Esophagus muscularis mucosa (tissue), 4 donors: ENCODE measurements around the gene PPP2R1A. TPM values are rescaled to one million over a fixed set of nuclear protein-coding genes. Genes with fewer than 3 reads are reported as not detected.

Source experiments
- DNase-seq: peaks from one replicate; pipeline ENCODE4 v3.0.0-alpha.2; 2017; ENCODE audit errors: extremely low spot score
- H3K27ac ChIP-seq, 4 donors: fragments of 200-600 bp; sonication (generic); replicated peaks in 1 of 4; 1 replicate in 3 of 4; 2 replicates in 1 of 4; pipeline ENCODE4 v1.5.1; 2016 to 2019; ENCODE audit warnings: mild to moderate bottlenecking in 1 of 4
- H3K27me3 ChIP-seq, 4 donors: fragments of 200-600 bp; sonication (generic); one replicate each; pipeline versions ENCODE4 v1.5.1 to v1.6.0; 2016 to 2019
- H3K36me3 ChIP-seq, 4 donors: fragments of 200-600 bp; sonication (generic); one replicate each; pipeline ENCODE4 v1.5.1; 2016 to 2019
- H3K4me1 ChIP-seq, 4 donors: fragments of 200-600 bp; sonication (generic); one replicate each; pipeline ENCODE4 v1.5.1; 2016 to 2019
- H3K4me3 ChIP-seq, 4 donors: fragments of 200-600 bp; sonication (generic); 1 replicate in 2 of 4; 2 replicates in 2 of 4; pipeline ENCODE4 v1.5.1; 2016 to 2019; ENCODE audit warnings: mild to moderate bottlenecking in 4 of 4, moderate library complexity in 1 of 4
- H3K9me3 ChIP-seq, 4 donors: fragments of 200-600 bp; sonication (generic); 1 replicate in 3 of 4; 2 replicates in 1 of 4; pipeline ENCODE4 v1.5.1; 2016 to 2019
- CTCF ChIP-seq, 3 experiments: fragments of 200-600 bp in 2 of 3; fragments of 450-650 bp in 1 of 3; sonication (generic) in 2 of 3; IDR thresholded peaks; one replicate each; pipeline ENCODE4 v1.5.1; 2017 to 2019; ENCODE audit warnings: antibody characterized with exemption in 3 of 3, mild to moderate bottlenecking in 2 of 3, moderate library complexity in 1 of 3
- EP300 ChIP-seq: sonication (generic); formaldehyde crosslinking; IDR thresholded peaks from one replicate; pipeline ENCODE4 v1.6.1; 2017; ENCODE audit warnings: antibody characterized with exemption
- POLR2A ChIP-seq: fragments of 450-650 bp; IDR thresholded peaks from one replicate; pipeline ENCODE4 v1.6.1; 2017; ENCODE audit warnings: antibody characterized with exemption, moderate library complexity, mild to moderate bottlenecking, low read depth
- POLR2AphosphoS5 ChIP-seq, 2 donors: sonication (generic); formaldehyde crosslinking; IDR thresholded peaks; one replicate each; pipeline ENCODE4 v1.6.1; 2017; ENCODE audit warnings: antibody characterized with exemption in 2 of 2
- WGBS: methylation state at CpG from one replicate; pipeline ENCODE4 v1.1.5; 2018; 5-methylcytosine and 5-hydroxymethylcytosine counted together
- intact Hi-C: fragments of 100-400 bp; cut with DNase I; formaldehyde crosslinking; loops from one replicate; pipeline ENCODE4 v1.15.1; 2023
- total RNA-seq, 4 donors: library from RNA; depleted of rRNA; stranded (reverse); fragments of >200 nt; gene quantifications; one replicate each; pipeline versions ENCODE4 v1.1.0 to v1.2.1, GENCODE V29; 2016

Gene PPP2R1A
- total RNA-seq, 4 donors from 2014 or later, result 192 to 304 (median 221) TPM

- intact Hi-C loops, result no loop called here
- WGBS, result 88% methylated on average over 4 of the region's 4 CpGs
- Histone ChIP-seq H3K36me3 (peaks cover 56 to 83% (median 75%) of the 10 kb centered on the region in 4 donors), H3K27ac (no peak overlapping the region), H3K27me3 (no peaks in the 10 kb centered on the region), H3K9me3 (no peaks in the 10 kb centered on the region), H3K4me3 (no peak overlapping the region), H3K4me1 (no peaks in the 10 kb centered on the region)
- TF ChIP-seq CTCF (IDR thresholded peaks at IDR 0.05) (no peak), EP300 (no peak), POLR2AphosphoS5 (IDR thresholded peaks at IDR 0.05) (no peak), POLR2A (no peak)
- DNase-seq, result no peak
Observed at GRCh38 chr19:52226652-52227051, 36.8 kb downstream of the PPP2R1A start.

DNA sequence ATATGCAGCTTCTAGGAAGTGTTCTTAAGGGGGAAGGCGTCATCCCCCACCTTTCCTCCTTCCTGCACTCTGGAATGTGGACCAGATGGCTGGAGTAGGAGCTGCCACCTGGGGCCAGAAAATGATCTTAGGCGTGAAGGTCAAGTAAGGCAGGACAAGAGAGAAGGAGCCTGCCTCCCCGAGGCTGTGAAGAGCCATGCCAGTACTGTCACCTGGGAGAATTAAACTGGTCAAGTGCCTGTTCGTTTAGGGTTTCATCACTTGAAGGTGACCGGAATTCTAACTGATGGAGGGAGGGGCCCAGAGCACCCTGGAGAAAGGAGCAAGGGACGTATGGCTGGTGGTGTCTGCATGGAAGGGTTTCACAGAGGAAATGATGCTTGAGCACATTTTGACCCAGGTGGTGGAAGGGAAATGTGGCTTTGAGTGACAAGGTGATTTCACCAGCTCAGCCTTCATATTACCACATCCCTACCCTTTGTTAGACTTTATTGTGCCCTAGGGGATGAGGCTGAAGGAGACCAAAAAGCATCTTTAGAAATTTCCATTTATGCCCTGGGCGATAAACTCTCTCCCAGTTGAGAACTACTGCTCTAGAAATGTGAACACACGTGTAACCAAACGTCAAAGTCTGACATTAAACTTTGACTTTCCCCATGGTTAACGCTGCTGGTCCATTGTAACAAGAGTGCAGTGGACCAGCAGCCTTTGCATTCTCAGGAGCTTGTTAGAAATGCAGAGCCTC is 37.5 kb downstream of the PPP2R1A start:
- H3K27me3 ChIP-seq, result no peaks in the 10 kb centered on the region
- no peak overlapping the region for H3K27ac ChIP-seq
- H3K4me3 ChIP-seq, result no peak overlapping the region
- no peak for TF ChIP-seq CTCF (IDR thresholded peaks at IDR 0.05)
- no peak for TF ChIP-seq POLR2AphosphoS5 (IDR thresholded peaks at IDR 0.05)
- TF ChIP-seq EP300, result no peak
- no peak for TF ChIP-seq POLR2A
- peaks cover 49 to 76% (median 68%) of the 10 kb centered on the region in 4 donors for H3K36me3 ChIP-seq
- H3K4me1 ChIP-seq, result no peaks in the 10 kb centered on the region
- no peak for DNase-seq
- H3K9me3 ChIP-seq, result no peaks in the 10 kb centered on the region
- WGBS, result 85% methylated on average over 10 of the region's 10 CpGs
- intact Hi-C loops, result no loop called here

- intact Hi-C loops, result no loop called here
- H3K36me3 ChIP-seq, result peaks cover 43 to 69% (median 62%) of the 10 kb centered on the region in 4 donors
- no peak for DNase-seq
- 73% methylated on average over 5 of the region's 5 CpGs for WGBS
- H3K27me3 ChIP-seq, result no peaks in the 10 kb centered on the region
- H3K27ac ChIP-seq, result no peak overlapping the region
- H3K9me3 ChIP-seq, result no peaks in the 10 kb centered on the region
- TF ChIP-seq CTCF (IDR thresholded peaks at IDR 0.05) (no peak), POLR2AphosphoS5 (IDR thresholded peaks at IDR 0.05) (no peak), EP300 (no peak), POLR2A (no peak)
- no peak overlapping the region for H3K4me3 ChIP-seq
- H3K4me1 ChIP-seq, result no peaks in the 10 kb centered on the region
Observed at GRCh38 chr19:52227980-52228379, 38.1 kb downstream of the PPP2R1A start.

- no peaks in the 10 kb centered on the region for H3K27me3 ChIP-seq
- WGBS, result 88% methylated on average over 6 of the region's 6 CpGs
- peaks cover 36 to 54% (median 47%) of the 10 kb centered on the region in 4 donors for H3K36me3 ChIP-seq
- no peak for DNase-seq
- no peaks in the 10 kb centered on the region for H3K4me1 ChIP-seq
- TF ChIP-seq POLR2AphosphoS5 (IDR thresholded peaks at IDR 0.05) (peak in 1 of 2 donors; percentile 5), POLR2A (no peak)
- H3K4me3 ChIP-seq, result no peak overlapping the region
- no peak overlapping the region for H3K27ac ChIP-seq
- intact Hi-C loops, result no loop called here
- H3K9me3 ChIP-seq, result no peaks in the 10 kb centered on the region
Observed at GRCh38 chr19:52229524-52229923, 39.7 kb downstream of the PPP2R1A start.

GRCh38 chr19:52230685-52231084 is 40.8 kb downstream of the PPP2R1A start:
- Histone ChIP-seq H3K4me1 (no peaks in the 10 kb centered on the region), H3K27ac (no peak overlapping the region), H3K4me3 (no peak overlapping the region), H3K36me3 (peaks cover 24 to 42% (median 35%) of the 10 kb centered on the region in 4 donors), H3K27me3 (no peaks in the 10 kb centered on the region), H3K9me3 (no peaks in the 10 kb centered on the region)
- TF ChIP-seq CTCF (IDR thresholded peaks at IDR 0.05), result no peak
- TF ChIP-seq EP300, result no peak
- TF ChIP-seq POLR2A, result no peak
- no peak for TF ChIP-seq POLR2AphosphoS5 (IDR thresholded peaks at IDR 0.05)
- intact Hi-C loops, result no loop called here
- no peak for DNase-seq
- no CpG with 5 or more reads among the region's 1 CpG for WGBS
